ENCODE data around the gene GTF3C6.

DNA sequence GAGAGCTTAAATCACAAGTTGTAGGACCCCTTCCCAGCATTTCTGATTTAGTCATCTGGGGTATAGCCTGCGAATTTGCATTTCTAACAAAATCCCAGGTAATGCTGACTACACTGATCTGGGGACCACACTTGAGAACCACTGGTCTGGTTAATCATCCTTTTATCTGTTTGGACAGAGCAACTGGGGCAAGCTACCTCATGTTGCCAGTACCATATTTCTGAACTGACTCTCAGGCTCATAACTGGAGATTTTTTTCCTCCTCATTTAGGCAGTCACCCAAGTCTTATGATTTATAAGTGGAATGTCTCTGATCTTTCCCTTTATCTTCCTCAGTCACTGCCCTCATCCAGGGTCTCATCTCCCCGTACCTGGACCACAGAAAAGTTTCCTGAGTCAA, 12.0 kb upstream of the GTF3C6 start:
- TF ChIP-seq, protein P1, sequence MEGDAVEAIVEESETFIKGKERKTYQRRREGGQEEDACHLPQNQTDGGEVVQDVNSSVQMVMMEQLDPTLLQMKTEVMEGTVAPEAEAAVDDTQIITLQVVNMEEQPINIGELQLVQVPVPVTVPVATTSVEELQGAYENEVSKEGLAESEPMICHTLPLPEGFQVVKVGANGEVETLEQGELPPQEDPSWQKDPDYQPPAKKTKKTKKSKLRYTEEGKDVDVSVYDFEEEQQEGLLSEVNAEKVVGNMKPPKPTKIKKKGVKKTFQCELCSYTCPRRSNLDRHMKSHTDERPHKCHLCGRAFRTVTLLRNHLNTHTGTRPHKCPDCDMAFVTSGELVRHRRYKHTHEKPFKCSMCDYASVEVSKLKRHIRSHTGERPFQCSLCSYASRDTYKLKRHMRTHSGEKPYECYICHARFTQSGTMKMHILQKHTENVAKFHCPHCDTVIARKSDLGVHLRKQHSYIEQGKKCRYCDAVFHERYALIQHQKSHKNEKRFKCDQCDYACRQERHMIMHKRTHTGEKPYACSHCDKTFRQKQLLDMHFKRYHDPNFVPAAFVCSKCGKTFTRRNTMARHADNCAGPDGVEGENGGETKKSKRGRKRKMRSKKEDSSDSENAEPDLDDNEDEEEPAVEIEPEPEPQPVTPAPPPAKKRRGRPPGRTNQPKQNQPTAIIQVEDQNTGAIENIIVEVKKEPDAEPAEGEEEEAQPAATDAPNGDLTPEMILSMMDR (conservative IDR thresholded peaks at IDR 0.05; ENCODE audit: low read length), result no peak
- TF ChIP-seq EZH2phosphoT487 (IDR thresholded peaks at IDR 0.05; ENCODE audit: borderline replicate concordance), result no peak
